ENCODE data around the gene MMD.
"Not testable (repeated sequence)": the region's sequence is repeated elsewhere in the genome, so short reads cannot be mapped to it uniquely, and the experiment has no call there.

MMD gene

DNA sequence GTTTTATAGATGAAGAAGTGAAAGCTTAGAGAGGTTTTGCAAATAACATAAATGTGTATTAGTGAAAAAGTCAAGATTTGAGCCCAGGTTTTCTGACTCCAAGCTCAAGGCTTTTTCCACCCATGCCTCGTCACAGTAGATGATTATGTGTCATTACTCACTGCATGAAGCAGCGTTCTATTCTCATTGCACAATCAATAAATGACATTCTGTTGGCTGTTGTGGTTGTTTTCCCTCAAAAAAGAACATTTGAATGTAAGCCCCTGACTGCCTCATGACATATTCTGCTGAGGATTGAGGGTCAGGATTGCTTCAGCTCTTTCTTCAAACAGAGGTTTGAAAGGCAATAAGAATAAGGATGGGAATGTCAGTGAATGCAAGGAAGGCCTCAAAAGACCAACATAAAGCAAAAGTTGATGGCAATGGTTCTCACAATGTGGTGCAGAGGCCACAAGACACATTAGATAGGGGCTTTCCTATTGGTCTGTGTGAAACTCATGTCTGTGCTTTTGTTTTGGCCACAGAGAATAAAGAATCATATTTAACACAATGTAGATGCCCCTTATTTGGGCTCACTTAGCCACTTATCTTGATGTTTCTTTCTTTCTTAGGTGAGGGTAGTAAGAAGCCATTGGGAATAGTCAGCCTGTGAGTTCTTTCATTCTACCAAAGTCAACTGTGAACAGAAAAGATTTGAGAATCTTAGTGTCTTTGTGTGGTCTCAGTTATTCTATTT lies 5.4 kb upstream of the MMD start:
- no peak for DNase-seq (ENCODE audit: extremely low read depth, low read depth)
- TF ChIP-seq, protein P1, sequence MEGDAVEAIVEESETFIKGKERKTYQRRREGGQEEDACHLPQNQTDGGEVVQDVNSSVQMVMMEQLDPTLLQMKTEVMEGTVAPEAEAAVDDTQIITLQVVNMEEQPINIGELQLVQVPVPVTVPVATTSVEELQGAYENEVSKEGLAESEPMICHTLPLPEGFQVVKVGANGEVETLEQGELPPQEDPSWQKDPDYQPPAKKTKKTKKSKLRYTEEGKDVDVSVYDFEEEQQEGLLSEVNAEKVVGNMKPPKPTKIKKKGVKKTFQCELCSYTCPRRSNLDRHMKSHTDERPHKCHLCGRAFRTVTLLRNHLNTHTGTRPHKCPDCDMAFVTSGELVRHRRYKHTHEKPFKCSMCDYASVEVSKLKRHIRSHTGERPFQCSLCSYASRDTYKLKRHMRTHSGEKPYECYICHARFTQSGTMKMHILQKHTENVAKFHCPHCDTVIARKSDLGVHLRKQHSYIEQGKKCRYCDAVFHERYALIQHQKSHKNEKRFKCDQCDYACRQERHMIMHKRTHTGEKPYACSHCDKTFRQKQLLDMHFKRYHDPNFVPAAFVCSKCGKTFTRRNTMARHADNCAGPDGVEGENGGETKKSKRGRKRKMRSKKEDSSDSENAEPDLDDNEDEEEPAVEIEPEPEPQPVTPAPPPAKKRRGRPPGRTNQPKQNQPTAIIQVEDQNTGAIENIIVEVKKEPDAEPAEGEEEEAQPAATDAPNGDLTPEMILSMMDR (IDR thresholded peaks at IDR 0.05; ENCODE audit: low read depth, low read length), result no peak

- TF ChIP-seq, protein P1 (IDR thresholded peaks at IDR 0.05; ENCODE audit: low read depth, low read length), result no peak
- DNase-seq (ENCODE audit: extremely low read depth, low read depth), result no peak
These were observed 3.4 kb upstream of the MMD start for GRCh38 chr17:55424893-55425540.

DNA sequence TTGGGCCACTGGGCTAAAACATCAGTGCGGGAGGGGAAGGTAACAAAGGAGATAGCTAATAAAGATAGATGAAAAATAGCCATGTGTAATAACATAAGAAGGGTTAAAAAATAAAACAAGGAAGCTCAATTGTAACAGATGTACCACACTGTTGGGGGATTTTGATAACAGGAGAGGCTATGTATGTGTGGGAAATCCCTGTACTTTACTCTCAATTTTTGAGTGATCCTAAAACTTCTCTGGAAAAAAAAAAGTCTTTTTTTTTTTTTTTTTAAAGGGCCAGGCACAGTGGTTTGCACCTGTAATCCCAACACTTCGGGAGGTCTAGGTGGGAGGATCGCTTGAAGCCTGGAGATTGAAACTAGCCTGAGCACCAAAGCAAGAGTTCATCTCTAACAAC lies 1.9 kb upstream of the MMD start:
- no peak for DNase-seq (ENCODE audit: extremely low read depth, low read depth)
- TF ChIP-seq, protein P1 (IDR thresholded peaks at IDR 0.05; ENCODE audit: low read depth, low read length), result no peak

DNA sequence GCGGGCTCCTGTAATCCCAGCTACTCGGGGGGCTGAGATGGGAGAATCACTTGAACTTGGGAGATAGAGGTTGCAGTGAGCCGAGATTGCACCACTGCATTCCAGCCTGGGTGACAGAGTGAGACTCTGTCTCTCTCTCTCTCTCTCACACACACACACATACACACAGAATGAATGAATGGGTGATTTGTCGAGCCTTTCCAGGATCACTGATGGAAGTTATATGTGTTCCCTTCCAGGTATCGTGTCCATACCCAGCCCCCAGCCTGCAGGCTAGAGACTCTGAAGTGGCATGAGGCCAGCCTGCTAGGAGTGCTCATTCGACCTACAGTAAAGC lies 1.2 kb upstream of the MMD start:
- not testable (repeated sequence) for DNase-seq (ENCODE audit: extremely low read depth, low read depth)

DNA sequence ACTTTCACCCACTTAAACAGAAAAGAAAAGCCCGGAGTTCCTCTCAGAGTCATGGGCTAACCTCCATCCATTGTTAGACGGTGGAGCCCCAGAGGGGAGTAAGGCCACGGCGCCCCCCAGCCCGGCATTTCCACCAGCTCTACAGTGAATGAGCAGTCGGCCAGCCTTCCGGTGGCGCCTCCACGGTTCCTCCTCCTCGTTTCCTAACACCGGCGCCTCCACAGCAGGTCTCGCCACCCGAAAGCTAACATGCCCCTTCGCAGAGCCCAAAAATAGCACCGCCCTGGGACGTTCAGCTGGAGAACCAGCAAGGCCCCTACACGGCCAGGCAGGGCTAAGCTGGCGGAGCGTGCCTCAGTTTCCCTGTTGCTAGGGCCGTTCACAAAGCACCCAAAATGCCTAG lies 858 bp downstream of the MMD start:
- TF ChIP-seq, protein P1 (IDR thresholded peaks at IDR 0.05; ENCODE audit: low read depth, low read length), result no peak
- DNase-seq (ENCODE audit: extremely low read depth, low read depth), result no peak

GRCh38 chr17:55420067-55420775 lies 1.4 kb downstream of the MMD start:
- DNase-seq (ENCODE audit: extremely low read depth, low read depth), result no peak
- TF ChIP-seq, protein P1 (IDR thresholded peaks at IDR 0.05; ENCODE audit: low read depth, low read length), result no peak

- TF ChIP-seq, protein P1 (IDR thresholded peaks at IDR 0.05; ENCODE audit: low read depth, low read length), result no peak
- DNase-seq (ENCODE audit: extremely low read depth, low read depth), result no peak
These were observed 3.0 kb downstream of the MMD start for GRCh38 chr17:55418369-55419268.

All from AG09319 (cell line).